K562 (cell line): ENCODE measurements around the gene AKIRIN1. TPM values are rescaled to one million over a fixed set of nuclear protein-coding genes. Genes with fewer than 3 reads are reported as not detected.

Source experiments
- ARID4B ChIP-seq: sonication (generic); formaldehyde crosslinking; IDR thresholded peaks from 2 replicates; pipeline ENCODE4 v1.8.0; 2022; ENCODE audit warnings: mild to moderate bottlenecking, missing genetic modification reagents
- ATF6 ChIP-seq: sonication (generic); formaldehyde crosslinking; IDR thresholded peaks from 2 replicates; pipeline ENCODE4 v1.4.0; 2020; ENCODE audit warnings: mild to moderate bottlenecking, missing genetic modification reagents
- EP300 ChIP-seq: IDR thresholded peaks from 2 replicates; pipeline ENCODE4 v1.6.1; 2012; ENCODE audit warnings: low read length, improper control_type of control experiment
- HES1 ChIP-seq: fragments of 450-650 bp; IDR thresholded peaks from 2 replicates; pipeline ENCODE4 v1.6.1; 2016; ENCODE audit warnings: low read depth, mild to moderate bottlenecking, moderate library complexity
- MAZ ChIP-seq, 2 experiments: fragments of 450-650 bp in 1 of 2; sonication (generic) in 1 of 2; formaldehyde crosslinking; IDR thresholded peaks in 1 of 2; conservative IDR thresholded peaks in 1 of 2; 2 replicates each; pipeline versions ENCODE4 v1.4.0 to v1.5.0; 2020; ENCODE audit warnings: mild to moderate bottlenecking in 1 of 2, missing genetic modification reagents in 1 of 2
- NR2C1 ChIP-seq, 2 experiments: fragments of 450-650 bp; IDR thresholded peaks; 2 replicates each; pipeline ENCODE4 v1.6.1; 2017; ENCODE audit warnings: mild to moderate bottlenecking in 2 of 2, antibody characterized with exemption in 1 of 2, inconsistent platforms in 1 of 2, missing compliant biosample characterization in 1 of 2, missing genetic modification characterization in 1 of 2
- POLR2H ChIP-seq: IDR thresholded peaks from 2 replicates; pipeline ENCODE4 v1.6.1; 2016; ENCODE audit warnings: missing genetic modification characterization, low read depth, mild to moderate bottlenecking, control low read depth, missing compliant biosample characterization, moderate library complexity
- REST ChIP-seq, 2 experiments: fragments of 450-650 bp; formaldehyde crosslinking in 1 of 2; IDR thresholded peaks; 2 replicates each; pipeline versions ENCODE4 v1.4.0 to v1.6.1; 2014 to 2020; ENCODE audit warnings: mild to moderate bottlenecking in 2 of 2, borderline replicate concordance in 1 of 2, low read depth in 1 of 2
- polyA plus RNA-seq, 8 experiments: library from polyadenylated mRNA; depleted of rRNA in 4 of 8; stranded (reverse) in 5 of 8; unstranded in 3 of 8; fragments of >200 nt; fragmentation: Nextera tagmentation in 2 of 8; fragmentation: Illumina TruSeq in 1 of 8; extraction: Ambion mirVana in 2 of 8; extraction: Trizol in 1 of 8; gene quantifications; 2 replicates each; pipeline versions ENCODE4 v1.2.1 to v1.2.3, GENCODE V29; 2011 to 2014; ENCODE audit warnings: inconsistent platforms in 1 of 8, missing spikeins in 1 of 8
- total RNA-seq, 7 experiments: library from RNA; depleted of rRNA in 6 of 7; stranded (reverse); fragments of >200 nt in 6 of 7; fragmentation: Illumina TruSeq in 2 of 7; extraction: Trizol in 2 of 7; gene quantifications; 2 replicates each; pipeline versions ENCODE4 v1.2.1 to v1.2.3, GENCODE V29; 2011 to 2021; ENCODE audit warnings: low replicate concordance in 1 of 7

AKIRIN1 gene
- total and polyA plus RNA-seq, 9 of the 15 experiments (the other 6 are each of a cell fraction or from before 2014, with no cell fraction given), result 11.5 to 139 (median 83.4) TPM

GRCh38 chr1:38990738-38991637 lies at the start of gene AKIRIN1 (continued):
- TF ChIP-seq REST (IDR thresholded peaks at IDR 0.05; ENCODE audit: borderline replicate concordance) (peak; percentile 35; the same call in 1 of the 2 replicates), REST (CRISPR knock-in tag; IDR thresholded peaks at IDR 0.05; ENCODE audit: low read depth) (peak; percentile 83), ARID4B (CRISPR knock-in tag) (peak; percentile 80; the same call in 1 of the 2 replicates), EP300 (peak; percentile 22; the same call in 1 of the 2 replicates), POLR2H (tag) (peak; percentile 79), NR2C1 (IDR thresholded peaks at IDR 0.05) (no peak), NR2C1 (tag; IDR thresholded peaks at IDR 0.05) (peak; percentile 76), HES1 (no peak), ATF6 (CRISPR knock-in tag) (peak; percentile 55; the same call in 1 of the 2 replicates), MAZ (CRISPR knock-in tag; conservative IDR thresholded peaks at IDR 0.05 in 1 of 2, IDR thresholded peaks at IDR 0.05 in 1 of 2) (peak; percentile 89 to 92)
